AG04449 (cell line): ENCODE data around the gene KSR2.
"Not testable (repeated sequence)": the region's sequence is repeated elsewhere in the genome, so short reads cannot be mapped to it uniquely, and the experiment has no call there.

Source experiments
- CTCF ChIA-PET: fragments of 350-600 bp; formaldehyde crosslinking; extraction: SDS; loops from one replicate; lab custom pipeline; 2021; ENCODE audit warnings: antibody characterized with exemption; lab: Yijun Ruan, JAX
- POLR2A ChIA-PET: fragments of 400-600, 350-600 bp; formaldehyde crosslinking; extraction: SDS; loops from one replicate; lab custom pipeline; 2020; ENCODE audit warnings: antibody characterized with exemption, inconsistent platforms; lab: Yijun Ruan, JAX
- DNase-seq: peaks from one replicate; pipeline ENCODE4 v3.0.0-alpha.2; 2010; ENCODE audit warnings: low read depth, low spot score
- H3K4me3 ChIP-seq: 2 replicates; pipeline ENCODE4 v1.5.1; 2011; ENCODE audit warnings: low read depth, mild to moderate bottlenecking, control low read depth, low read length
- TF ChIP-seq, protein P1 (sequence below): IDR thresholded peaks from one replicate; pipeline ENCODE4 v1.5.1; 2011; ENCODE audit warnings: mild to moderate bottlenecking, moderate library complexity, low read length, control low read depth, inconsistent platforms; ENCODE audit not compliant: insufficient read depth; ENCODE audit errors: missing control alignments

The KSR2 gene

DNA sequence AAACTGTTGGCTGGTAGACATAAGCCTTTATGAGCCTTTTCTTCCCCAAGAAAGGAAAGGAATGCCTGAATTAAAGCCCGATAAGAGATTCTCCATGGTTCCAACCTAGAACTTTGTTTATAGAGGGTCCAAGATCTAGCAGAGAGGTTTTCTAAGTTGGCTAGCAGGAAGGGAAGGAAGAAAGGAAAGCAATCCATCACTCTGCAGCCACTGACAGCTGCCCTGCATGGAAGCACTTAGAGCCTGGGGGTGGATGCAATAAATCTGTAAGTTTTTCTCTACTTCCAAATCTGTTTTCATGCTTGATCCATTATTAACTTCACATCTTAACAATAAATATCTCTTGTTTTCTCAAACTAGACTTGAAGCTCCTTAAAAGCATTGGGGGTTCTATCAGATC, 224.4 kb downstream of the KSR2 start:
- no peak for DNase-seq
- CTCF ChIA-PET = no interaction called here
- TF ChIP-seq, protein P1, sequence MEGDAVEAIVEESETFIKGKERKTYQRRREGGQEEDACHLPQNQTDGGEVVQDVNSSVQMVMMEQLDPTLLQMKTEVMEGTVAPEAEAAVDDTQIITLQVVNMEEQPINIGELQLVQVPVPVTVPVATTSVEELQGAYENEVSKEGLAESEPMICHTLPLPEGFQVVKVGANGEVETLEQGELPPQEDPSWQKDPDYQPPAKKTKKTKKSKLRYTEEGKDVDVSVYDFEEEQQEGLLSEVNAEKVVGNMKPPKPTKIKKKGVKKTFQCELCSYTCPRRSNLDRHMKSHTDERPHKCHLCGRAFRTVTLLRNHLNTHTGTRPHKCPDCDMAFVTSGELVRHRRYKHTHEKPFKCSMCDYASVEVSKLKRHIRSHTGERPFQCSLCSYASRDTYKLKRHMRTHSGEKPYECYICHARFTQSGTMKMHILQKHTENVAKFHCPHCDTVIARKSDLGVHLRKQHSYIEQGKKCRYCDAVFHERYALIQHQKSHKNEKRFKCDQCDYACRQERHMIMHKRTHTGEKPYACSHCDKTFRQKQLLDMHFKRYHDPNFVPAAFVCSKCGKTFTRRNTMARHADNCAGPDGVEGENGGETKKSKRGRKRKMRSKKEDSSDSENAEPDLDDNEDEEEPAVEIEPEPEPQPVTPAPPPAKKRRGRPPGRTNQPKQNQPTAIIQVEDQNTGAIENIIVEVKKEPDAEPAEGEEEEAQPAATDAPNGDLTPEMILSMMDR = no peak
- no peak overlapping the region for H3K4me3 ChIP-seq
- POLR2A ChIA-PET = no interaction called here

DNA sequence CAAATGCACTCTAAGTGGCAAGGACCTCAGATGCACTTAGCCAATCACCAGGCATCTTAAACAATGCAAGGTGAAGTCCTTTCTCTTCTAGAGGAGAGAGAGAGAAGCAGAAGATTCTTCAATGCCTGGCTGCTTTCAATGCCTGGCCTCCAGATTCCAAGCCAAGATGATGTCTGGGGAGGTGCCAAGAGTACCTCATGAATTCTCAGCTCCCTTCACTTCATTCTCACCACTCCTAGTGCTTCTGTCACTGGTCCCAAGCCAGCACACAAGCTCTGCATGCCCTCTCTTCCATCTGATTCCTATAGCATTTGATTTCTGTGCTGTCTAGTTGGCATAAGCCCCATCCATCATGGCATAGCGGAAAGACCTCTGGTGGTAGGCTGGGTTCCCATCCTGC, 225.0 kb downstream of the KSR2 start:
- CTCF ChIA-PET = no interaction called here
- no peak overlapping the region for H3K4me3 ChIP-seq
- TF ChIP-seq, protein P1 = no peak
- POLR2A ChIA-PET = no interaction called here
- no peak for DNase-seq

DNA sequence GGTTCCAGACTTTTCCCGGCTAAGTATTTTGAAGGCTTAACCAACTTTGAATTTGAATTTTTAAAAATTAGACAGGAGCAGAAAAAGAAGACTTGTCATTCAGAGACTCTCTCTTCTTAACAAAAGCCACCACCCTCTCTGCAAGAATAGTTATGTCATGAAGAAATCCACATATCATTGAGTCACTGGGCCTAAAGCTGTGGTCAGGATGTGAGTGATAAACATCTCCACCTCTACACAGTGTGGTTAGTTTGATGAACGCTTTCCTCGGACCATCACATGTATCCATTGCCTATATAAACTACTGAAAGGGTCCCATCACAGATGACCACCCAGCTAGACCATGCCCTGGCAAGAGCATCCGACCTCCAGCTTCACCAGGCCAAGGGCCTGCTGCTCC, 226.1 kb downstream of the KSR2 start:
- no peak overlapping the region for H3K4me3 ChIP-seq
- no peak for DNase-seq
- CTCF ChIA-PET = no interaction called here
- TF ChIP-seq, protein P1 = no peak
- POLR2A ChIA-PET = no interaction called here

DNA sequence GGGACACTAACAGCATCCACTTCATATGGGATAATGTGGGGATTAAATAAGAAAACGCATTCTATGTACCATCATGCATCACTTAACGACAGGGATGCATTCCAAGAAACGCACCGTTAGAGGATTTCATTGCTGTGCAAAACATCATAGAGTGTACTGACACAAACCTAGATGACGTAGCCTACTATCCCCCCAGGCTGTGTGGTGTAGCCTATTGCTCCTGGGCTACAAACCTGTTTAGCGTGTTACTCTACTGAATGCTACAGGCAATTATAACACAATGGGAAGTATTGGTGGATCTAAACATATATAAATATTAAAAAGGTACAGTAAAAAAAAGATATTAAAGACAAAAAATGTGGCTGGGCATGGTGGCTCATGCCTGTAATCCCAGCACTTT, 230.6 kb downstream of the KSR2 start:
- TF ChIP-seq, protein P1 = no peak
- H3K4me3 ChIP-seq = no peak overlapping the region
- DNase-seq = no peak
- ChIA-PET POLR2A (no interaction called here), CTCF (no interaction called here)

DNA sequence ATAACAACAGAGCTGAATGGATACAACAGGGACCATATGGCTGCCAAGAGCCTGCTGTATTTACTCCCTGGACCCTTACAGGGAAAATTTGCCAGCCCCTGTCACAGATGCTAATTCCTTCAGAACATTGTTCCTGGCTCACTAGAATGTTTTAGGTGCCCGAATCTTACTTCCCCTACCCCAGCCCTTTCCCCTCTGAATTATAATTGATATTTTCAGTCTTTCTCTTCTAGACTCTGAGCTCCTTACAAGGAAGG, 235.3 kb downstream of the KSR2 start:
- CTCF ChIA-PET = no interaction called here
- TF ChIP-seq, protein P1 = no peak
- POLR2A ChIA-PET = interaction anchor here (0.7 to 1.0 kb wide), 2 partner anchors 10 to 47 kb away, joined by 3 to 4 read pairs; no protein-coding TSS in a partner anchor
- H3K4me3 ChIP-seq = no peak overlapping the region
- no peak for DNase-seq

DNA sequence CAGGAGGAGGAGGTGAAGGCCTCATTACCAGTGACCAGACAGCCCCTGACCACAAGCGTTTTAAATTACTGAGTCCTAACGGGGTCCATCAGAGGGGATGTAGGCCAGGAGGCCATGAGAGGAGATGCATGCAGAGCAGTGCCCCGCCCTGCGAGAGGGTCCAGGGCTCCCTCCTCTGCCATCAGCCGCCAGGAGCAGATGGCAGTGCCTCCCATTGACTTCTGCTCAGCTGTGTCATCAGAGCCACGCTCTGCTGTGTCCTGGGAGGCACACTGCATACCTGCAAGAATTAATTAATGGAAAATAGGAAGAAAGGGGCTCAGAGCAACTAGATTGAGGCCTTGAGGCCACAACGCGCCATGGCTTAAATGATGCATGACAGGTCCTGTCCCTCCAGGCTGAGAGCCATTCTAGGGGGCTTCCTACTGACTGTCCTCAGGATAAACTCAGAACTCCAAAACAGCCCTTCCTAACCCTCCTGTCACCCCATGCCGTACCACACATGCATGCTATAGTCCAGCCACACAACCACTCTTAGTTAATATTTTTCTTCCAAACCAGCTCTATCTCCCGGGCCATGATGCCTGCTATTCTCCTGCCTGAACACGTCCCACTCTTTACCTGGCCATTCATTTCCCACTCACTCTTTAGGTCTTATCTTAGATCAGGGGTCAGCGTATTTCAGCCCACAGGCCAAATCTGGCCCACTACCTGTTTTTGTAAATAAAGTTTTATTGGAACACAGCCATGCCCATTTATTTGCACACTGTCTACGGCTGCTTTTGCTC, 235.8 kb downstream of the KSR2 start:
- DNase-seq = no peak
- TF ChIP-seq, protein P1 = no peak
- ChIA-PET POLR2A (interaction anchor here (1.0 kb wide), 1 partner anchor 10 kb away, joined by 3 read pairs; no protein-coding TSS in a partner anchor), CTCF (interaction anchor here (1.0 kb wide), 1 partner anchor 61 kb away, joined by 3 read pairs; no protein-coding TSS in a partner anchor)
- H3K4me3 ChIP-seq = no peak overlapping the region

DNA sequence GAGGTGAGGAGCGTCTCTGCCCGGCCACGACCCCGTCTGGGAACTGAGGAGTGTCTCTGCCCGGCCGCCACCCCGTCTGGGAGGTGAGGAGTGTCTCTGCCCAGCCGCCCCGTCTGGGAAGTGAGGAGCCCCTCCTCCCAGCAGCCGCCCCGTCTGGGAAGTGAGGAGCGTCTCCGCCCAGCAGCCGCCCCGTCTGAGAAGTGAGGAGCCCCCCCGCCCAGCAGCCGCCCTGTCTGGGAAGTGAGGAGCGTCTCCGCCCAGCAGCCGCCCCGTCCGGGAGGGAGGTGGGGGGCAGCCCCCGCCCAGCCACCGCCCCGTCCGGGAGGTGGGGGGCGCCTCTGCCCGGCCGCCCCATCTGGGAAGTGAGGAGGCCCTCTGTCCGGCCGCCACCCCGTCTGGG, 237.7 kb downstream of the KSR2 start:
- DNase-seq, CTCF ChIA-PET, POLR2A ChIA-PET, H3K4me3 ChIP-seq: not testable (repeated sequence)
